Measurements from ENCODE around the gene NT5M. TPM values are rescaled to one million over a fixed set of nuclear protein-coding genes. Genes with fewer than 3 reads are reported as not detected.

The NT5M gene
- total RNA-seq, 4 donors from 2014 or later: 3.7 to 15.7 (median 8.0) TPM

DNA sequence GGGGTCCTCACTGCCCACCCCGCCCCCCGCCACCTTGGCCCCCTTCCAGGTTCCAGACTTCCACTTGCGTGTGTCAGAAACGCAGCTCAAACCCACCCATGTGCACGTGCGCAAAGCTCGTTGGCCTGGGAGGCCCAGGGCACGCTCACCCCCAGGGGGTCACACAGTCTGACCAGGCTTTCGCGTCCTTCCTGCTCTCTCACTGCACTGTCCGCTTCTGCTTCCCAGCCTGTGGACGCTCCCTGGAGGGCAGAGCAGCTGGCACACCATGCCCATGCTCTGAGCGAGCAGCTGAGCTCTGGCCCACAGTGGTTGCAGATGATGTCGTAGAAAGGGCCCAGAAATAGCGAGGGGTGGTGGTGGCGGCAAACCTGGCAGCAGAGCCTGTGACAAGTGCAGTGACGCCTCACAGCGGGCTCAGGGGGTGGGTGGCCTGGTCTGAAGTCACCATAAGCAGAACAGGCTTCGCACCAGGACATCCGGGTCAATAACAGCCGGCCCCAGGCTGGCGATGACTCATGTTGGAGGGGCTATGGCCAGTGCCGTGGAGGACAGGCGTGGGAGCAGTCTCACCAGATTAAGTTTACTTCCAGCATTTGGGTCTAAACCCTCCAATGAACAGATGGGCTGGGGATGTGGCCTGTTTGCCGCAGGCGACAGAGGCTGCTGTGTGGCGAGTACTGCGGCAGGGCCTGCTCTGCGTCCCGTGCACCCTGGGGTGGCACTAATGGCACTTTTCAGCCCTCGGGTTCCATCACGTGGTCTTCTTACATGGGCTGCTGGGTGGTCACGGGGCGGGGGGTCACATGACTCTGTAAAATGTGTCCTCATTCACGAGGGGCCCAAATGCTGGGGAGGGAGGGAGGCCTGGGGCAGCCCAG lies 49.0 kb downstream of the NT5M start:
- Histone ChIP-seq H3K27ac (peak overlapping the region in 2 of 4 donors; percentile 9 to 14), H3K36me3 (no peaks in the 10 kb centered on the region), H3K9me3 (no peaks in the 10 kb centered on the region), H3K4me3 (no peak overlapping the region), H3K4me1 (peaks cover 0 to 5% of the 10 kb centered on the region in 2 donors), H3K27me3 (no peaks in the 10 kb centered on the region)
- DNase-seq (peak in 1 of 2 donors; percentile 49), ATAC-seq (peak in 1 of 2 donors; percentile 40)
- in situ Hi-C loops (cut with MboI; ENCODE audit: low sequenced_read_pairs in 4 of 4) (loop anchor here in 3 of 4 donors (10.0 kb wide), 4 partner anchors 123 to 223 kb away; partner anchors contain the start of genes RASD1 (in 2 of the 3) and MED9 (in 1 of the 3)), intact Hi-C loops (cut with DNase I; ENCODE audit: low total_unique reads) (no loop called here)
- TF ChIP-seq POLR2A (IDR thresholded peaks at IDR 0.05): no peak

DNA sequence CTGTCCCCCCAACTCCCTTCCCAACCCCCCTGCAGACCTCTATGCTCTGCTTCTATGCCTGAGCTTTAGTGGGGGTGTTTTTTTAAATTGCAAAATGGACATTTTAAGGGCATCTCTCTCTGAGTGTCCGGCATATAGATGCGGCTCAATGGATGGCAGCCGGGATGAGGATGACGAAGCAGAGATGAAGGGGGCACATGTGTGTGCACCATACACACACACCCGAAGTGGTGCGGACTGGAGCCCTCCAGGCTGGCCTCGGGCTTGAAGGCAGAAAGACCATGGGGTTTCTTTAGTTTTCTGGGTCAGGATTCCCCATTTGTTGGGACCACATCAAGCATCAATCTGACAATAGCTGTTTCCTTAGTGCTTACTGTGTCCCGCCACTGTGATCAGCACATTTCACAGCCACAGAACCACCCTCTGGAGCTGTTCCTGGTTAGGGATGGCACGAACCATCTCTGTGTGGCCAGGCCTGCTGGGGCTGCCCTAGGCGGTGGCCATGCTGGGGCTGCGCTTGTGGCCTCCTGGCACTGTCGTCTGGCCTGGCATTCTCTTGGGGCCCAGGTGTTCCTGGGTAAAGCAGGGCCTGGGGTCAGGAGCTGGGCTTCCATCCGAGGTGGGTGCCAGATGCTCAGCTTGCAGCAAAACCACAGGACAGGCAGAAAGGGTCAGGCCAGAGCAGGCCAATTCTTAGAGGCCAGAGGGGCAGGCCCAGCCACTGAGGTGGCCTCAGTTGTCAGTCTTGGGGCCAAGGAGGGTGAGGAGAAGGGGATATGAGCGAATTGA lies 49.9 kb downstream of the NT5M start:
- peaks cover 0 to 5% of the 10 kb centered on the region in 2 donors for H3K4me1 ChIP-seq
- H3K27ac ChIP-seq: peak overlapping the region in 1 of 4 donors; percentile 14
- H3K9me3 ChIP-seq: no peaks in the 10 kb centered on the region
- DNase-seq (no peak), ATAC-seq (no peak)
- in situ Hi-C loops (cut with MboI; ENCODE audit: low sequenced_read_pairs in 4 of 4) (loop anchor here in 3 of 4 donors (10.0 kb wide), 4 partner anchors 122 to 222 kb away; partner anchors contain the start of genes RASD1 (in 2 of the 3) and MED9 (in 1 of the 3)), intact Hi-C loops (cut with DNase I; ENCODE audit: low total_unique reads) (no loop called here)
- H3K4me3 ChIP-seq: no peak overlapping the region
- H3K27me3 ChIP-seq: no peaks in the 10 kb centered on the region
- no peak for TF ChIP-seq POLR2A (IDR thresholded peaks at IDR 0.05)
- TF ChIP-seq, protein P1, sequence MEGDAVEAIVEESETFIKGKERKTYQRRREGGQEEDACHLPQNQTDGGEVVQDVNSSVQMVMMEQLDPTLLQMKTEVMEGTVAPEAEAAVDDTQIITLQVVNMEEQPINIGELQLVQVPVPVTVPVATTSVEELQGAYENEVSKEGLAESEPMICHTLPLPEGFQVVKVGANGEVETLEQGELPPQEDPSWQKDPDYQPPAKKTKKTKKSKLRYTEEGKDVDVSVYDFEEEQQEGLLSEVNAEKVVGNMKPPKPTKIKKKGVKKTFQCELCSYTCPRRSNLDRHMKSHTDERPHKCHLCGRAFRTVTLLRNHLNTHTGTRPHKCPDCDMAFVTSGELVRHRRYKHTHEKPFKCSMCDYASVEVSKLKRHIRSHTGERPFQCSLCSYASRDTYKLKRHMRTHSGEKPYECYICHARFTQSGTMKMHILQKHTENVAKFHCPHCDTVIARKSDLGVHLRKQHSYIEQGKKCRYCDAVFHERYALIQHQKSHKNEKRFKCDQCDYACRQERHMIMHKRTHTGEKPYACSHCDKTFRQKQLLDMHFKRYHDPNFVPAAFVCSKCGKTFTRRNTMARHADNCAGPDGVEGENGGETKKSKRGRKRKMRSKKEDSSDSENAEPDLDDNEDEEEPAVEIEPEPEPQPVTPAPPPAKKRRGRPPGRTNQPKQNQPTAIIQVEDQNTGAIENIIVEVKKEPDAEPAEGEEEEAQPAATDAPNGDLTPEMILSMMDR (IDR thresholded peaks at IDR 0.05 in 4 of 5, conservative IDR thresholded peaks at IDR 0.05 in 1 of 5): no peak
- H3K36me3 ChIP-seq: no peaks in the 10 kb centered on the region

DNA sequence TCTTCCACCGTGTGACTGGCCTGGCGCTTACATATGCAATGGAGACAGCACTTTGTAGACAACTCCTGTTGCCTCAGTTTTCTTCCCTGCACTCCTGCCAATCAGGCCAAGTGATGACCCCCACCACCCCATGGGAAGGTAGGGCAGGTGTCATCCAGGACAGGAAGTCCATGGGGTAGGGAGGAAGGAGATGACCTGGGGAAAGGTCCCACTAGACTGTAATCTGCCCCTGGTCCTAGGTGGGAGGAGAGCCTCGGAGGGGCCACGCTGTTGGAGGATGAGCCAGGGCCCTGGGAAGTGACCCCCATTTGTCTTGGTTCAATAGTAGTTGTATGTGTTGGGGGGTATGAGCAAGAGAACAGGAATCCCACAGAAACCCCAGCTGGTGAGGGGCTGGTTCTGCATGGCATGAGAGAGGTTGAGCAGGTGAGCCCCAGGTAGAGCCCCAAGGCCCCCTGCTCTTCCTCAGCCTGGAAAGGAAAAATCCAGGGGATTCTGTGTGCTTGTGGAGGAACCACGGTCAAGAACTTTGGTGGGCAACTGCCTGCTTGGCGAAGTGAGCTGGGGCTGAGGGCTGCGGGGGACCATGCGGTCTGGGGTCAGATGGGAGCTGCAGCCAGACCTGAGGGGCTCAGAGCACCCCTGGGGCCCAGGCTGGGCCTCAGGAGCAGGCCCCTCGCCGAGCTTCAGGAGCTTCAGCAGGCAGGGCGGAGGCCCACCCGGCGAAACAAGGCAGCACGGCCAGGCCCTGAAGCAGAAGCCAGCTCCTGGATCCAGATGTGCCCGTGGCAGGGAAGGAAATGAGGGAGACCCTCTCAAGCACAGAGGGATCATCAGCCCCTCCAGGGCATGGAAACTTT lies 50.7 kb downstream of the NT5M start:
- no peak for DNase-seq
- ATAC-seq: no peak
- no peak overlapping the region for H3K27ac ChIP-seq
- H3K4me1 ChIP-seq: peaks cover 0 to 5% of the 10 kb centered on the region in 2 donors
- no peaks in the 10 kb centered on the region for H3K9me3 ChIP-seq
- no peaks in the 10 kb centered on the region for H3K27me3 ChIP-seq
- TF ChIP-seq, protein P1 (IDR thresholded peaks at IDR 0.05 in 4 of 5, conservative IDR thresholded peaks at IDR 0.05 in 1 of 5): no peak
- no peak for TF ChIP-seq POLR2A (IDR thresholded peaks at IDR 0.05)
- H3K36me3 ChIP-seq: no peaks in the 10 kb centered on the region
- intact Hi-C loops (cut with DNase I; ENCODE audit: low total_unique reads) (no loop called here), in situ Hi-C loops (cut with MboI; ENCODE audit: low sequenced_read_pairs in 4 of 4) (loop anchor here in 3 of 4 donors (10.0 kb wide), 4 partner anchors 121 to 221 kb away; partner anchors contain the start of genes RASD1 (in 2 of the 3) and MED9 (in 1 of the 3))
- H3K4me3 ChIP-seq: no peak overlapping the region

DNA sequence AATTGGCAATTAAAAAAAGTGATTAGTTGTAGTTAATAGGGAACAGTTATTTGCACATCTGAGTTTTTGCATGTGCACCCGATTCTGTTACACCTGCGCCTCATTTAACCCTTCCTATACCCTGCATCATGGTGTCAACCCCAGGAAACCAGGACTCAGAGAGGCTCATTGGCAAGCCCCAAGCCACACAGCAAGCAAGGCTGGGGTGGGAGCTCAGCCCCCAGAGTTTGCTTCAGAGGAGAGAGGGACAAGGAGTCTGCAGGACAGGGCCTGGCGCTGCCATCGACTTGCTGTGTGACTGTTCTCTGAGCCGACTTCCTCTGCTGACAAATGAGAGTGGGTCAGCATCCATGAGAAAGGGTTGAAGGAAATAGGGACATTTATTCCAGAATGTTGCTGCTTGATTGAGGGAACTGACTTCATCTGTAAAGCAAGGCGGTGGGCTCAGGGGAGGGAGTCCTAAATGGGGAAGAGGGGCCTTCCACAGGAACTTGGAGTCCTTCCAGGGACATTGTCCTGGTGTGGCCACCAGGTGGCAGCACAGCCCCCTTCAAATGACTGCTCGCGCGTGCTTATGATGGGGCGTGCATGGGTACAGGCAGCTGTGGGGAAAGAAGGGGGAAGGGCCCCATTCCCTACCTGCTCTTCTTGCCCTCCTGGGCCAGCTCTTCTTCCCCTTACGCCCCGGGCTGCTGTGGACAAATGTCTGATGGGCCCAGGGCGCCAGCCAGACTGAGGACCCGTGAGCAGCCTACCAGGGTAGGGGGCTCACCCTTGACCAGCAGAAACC lies 51.6 kb downstream of the NT5M start:
- DNase-seq: peak; percentile 34 to 59
- Histone ChIP-seq H3K27ac (no peak overlapping the region), H3K36me3 (no peaks in the 10 kb centered on the region), H3K4me3 (no peak overlapping the region), H3K9me3 (no peaks in the 10 kb centered on the region), H3K4me1 (peaks cover 0 to 5% of the 10 kb centered on the region in 2 donors), H3K27me3 (no peaks in the 10 kb centered on the region)
- in situ Hi-C loops (cut with MboI; ENCODE audit: low sequenced_read_pairs in 4 of 4): loop anchor here (5.0 to 10.0 kb wide), 6 partner anchors 120 to 288 kb away; partner anchors contain the start of genes RASD1 (in 2 of the 4) and MED9 (in 1 of the 4)
- TF ChIP-seq, protein P1 (IDR thresholded peaks at IDR 0.05 in 4 of 5, conservative IDR thresholded peaks at IDR 0.05 in 1 of 5): peak; percentile 80 to 96 (median 94)
- no peak for TF ChIP-seq POLR2A (IDR thresholded peaks at IDR 0.05)
- peak; percentile 56 to 63 for ATAC-seq
- intact Hi-C loops (cut with DNase I; ENCODE audit: low total_unique reads): loop anchor here (1.0 to 5.0 kb wide), 4 partner anchors 123 to 287 kb away; partner anchors contain the start of genes MED9 and PEMT

All from gastrocnemius medialis (tissue), 4 donors.